Measurements from ENCODE around the gene FBXL17. TPM values are rescaled to one million over a fixed set of nuclear protein-coding genes. Genes with fewer than 3 reads are reported as not detected.
A peak's percentile ranks its signal among the peaks of the same experiment; 100 is the strongest.

The FBXL17 gene
- total and polyA plus RNA-seq, 2 of the 4 experiments (the other 2 are of a cell fraction) = 3.9 to 8.1 TPM

DNA sequence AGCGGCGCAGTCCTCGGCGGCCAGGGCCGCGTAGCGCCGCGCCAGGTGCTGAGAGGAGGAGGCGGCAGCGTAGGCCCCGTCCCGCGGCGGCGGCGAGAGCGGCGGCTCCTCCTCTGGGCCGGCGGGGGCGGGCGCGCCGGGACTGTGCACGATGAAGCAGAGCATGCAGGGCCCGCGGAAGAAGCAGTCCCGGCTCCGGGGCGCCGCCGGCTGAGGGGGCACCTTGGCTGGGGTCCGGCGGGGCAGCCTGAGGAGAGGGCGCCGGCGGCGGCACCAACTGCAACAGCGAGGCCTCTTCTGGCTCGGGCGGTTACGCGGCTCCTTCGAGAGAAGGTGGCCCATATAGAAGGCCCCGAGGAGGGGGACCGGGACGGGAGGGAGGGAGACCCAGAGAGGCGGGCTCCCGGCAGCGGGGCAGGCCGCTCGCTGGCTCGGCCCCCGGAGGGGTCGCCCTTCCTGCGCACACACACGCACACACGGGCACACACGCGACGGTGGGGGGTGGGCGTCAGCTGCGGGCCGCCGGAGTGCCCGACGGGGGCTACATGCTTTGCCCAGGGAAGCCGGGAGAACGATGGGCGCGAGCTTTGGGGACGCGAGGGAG is 446 bp downstream of the FBXL17 start:
- Histone ChIP-seq H3K18ac (ENCODE audit: low read depth, low read length) (peak overlapping the region; percentile 43; the same call in 1 of the 2 replicates), H3K79me1 (ENCODE audit: low read depth in 1 of 2, low read length in 2 of 2) (peaks cover 17 to 27% of the 10 kb centered on the region in 2 experiments), H2BK120ac (ENCODE audit: low read depth, low read length) (peak overlapping the region; percentile 41; the same call in 1 of the 2 replicates), H2BK5ac (ENCODE audit: low read depth, low read length, poor library complexity, severe bottlenecking) (peak overlapping the region; percentile 89), H3K14ac (replicated peaks; ENCODE audit: low read depth, low read length) (peak overlapping the region; percentile 72), H2BK20ac (ENCODE audit: low read depth, low read length) (no peak overlapping the region), H4K20me1 (ENCODE audit: insufficient read depth, low read length) (no peaks in the 10 kb centered on the region), H3K27ac (ENCODE audit: insufficient read depth, low read length) (peak overlapping the region; percentile 91), H3K9me3 (ENCODE audit: control insufficient read depth, insufficient read depth, low read length) (no peaks in the 10 kb centered on the region), H3K36me3 (ENCODE audit: control insufficient read depth, insufficient read depth, low read length) (no peaks in the 10 kb centered on the region), H3K9ac (ENCODE audit: low read depth, low read length) (peak overlapping the region; percentile 83), H3K27me3 (ENCODE audit: control insufficient read depth, insufficient read depth, low read length) (no peaks in the 10 kb centered on the region), H3K56ac (ENCODE audit: extremely low read depth, insufficient read depth, low read length) (peak overlapping the region; percentile 60; the same call in 1 of the 2 replicates), H3K9me1 (ENCODE audit: insufficient read depth, low read length) (no peaks in the 10 kb centered on the region; the same call in 1 of the 2 replicates), H3K4ac (ENCODE audit: low read depth, low read length) (peak overlapping the region; percentile 90), H4K5ac (ENCODE audit: low read depth, low read length) (peak overlapping the region; percentile 47), H4K8ac (ENCODE audit: low read depth in 2 of 2, low read length in 2 of 2) (peak overlapping the region; percentile 81 to 84; a peak in 2 of 4 replicates), H2BK15ac (ENCODE audit: low read depth, low read length) (no peak overlapping the region; the same call in 2 of the 3 replicates), H3K4me2 (ENCODE audit: low read depth, low read length) (peak overlapping the region; percentile 40), H2AFZ (replicated peaks; ENCODE audit: low read length, poor library complexity) (peak overlapping the region; percentile 96), H3K4me3 (ENCODE audit: insufficient read depth, low read depth, low read length) (peak overlapping the region; percentile 84), H2AK5ac (ENCODE audit: low read depth, low read length) (no peak overlapping the region), H3K4me1 (ENCODE audit: control insufficient read depth, insufficient read depth, low read length) (0 out of 2 replicates have a peak, but pooled peaks cover 1% of the 10 kb centered on the region), H3K23ac (ENCODE audit: low read depth, low read length) (0 out of 2 replicates have a peak overlapping the region, but pooled peaks have one; percentile 48), H2AK9ac (replicated peaks; ENCODE audit: low read depth, low read length, poor library complexity) (peak overlapping the region; percentile 77), H4K91ac (ENCODE audit: insufficient read depth, low read depth, low read length) (peak overlapping the region; percentile 39; the same call in 1 of the 2 replicates)
- WGBS, 2 experiments (ENCODE audit: extremely low coverage in 2 of 2, insufficient read length in 1 of 2) = 2% methylated on average over 32 of the region's 74 CpGs; no CpG with 5 or more reads in 1 of the 2 experiments
- POLR2A ChIA-PET (ENCODE audit: unreplicated experiment) = interaction anchor here (1.3 kb wide), 1 partner anchor 116 kb away, joined by 3 read pairs; no protein-coding TSS in a partner anchor
- no peak for TF ChIP-seq SMC3 (IDR thresholded peaks at IDR 0.05; ENCODE audit: low read depth, low read length)
- peak; percentile 2; the same call in 1 of the 2 replicates for TF ChIP-seq POLR2A (IDR thresholded peaks at IDR 0.05; ENCODE audit: low read depth, low read length)
- no peak for TF ChIP-seq ELK1 (IDR thresholded peaks at IDR 0.05; ENCODE audit: borderline replicate concordance, low read depth, low read length)
- TF ChIP-seq RAD21 (IDR thresholded peaks at IDR 0.05; ENCODE audit: low read length) = no peak
- TF ChIP-seq MAZ (IDR thresholded peaks at IDR 0.05; ENCODE audit: borderline replicate concordance, low read depth, low read length) = peak; percentile 65; the same call in 1 of the 2 replicates
- TF ChIP-seq, protein P1, sequence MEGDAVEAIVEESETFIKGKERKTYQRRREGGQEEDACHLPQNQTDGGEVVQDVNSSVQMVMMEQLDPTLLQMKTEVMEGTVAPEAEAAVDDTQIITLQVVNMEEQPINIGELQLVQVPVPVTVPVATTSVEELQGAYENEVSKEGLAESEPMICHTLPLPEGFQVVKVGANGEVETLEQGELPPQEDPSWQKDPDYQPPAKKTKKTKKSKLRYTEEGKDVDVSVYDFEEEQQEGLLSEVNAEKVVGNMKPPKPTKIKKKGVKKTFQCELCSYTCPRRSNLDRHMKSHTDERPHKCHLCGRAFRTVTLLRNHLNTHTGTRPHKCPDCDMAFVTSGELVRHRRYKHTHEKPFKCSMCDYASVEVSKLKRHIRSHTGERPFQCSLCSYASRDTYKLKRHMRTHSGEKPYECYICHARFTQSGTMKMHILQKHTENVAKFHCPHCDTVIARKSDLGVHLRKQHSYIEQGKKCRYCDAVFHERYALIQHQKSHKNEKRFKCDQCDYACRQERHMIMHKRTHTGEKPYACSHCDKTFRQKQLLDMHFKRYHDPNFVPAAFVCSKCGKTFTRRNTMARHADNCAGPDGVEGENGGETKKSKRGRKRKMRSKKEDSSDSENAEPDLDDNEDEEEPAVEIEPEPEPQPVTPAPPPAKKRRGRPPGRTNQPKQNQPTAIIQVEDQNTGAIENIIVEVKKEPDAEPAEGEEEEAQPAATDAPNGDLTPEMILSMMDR (conservative IDR thresholded peaks at IDR 0.05; ENCODE audit: low read depth, low read length) = no peak
- TF ChIP-seq MAFK (IDR thresholded peaks at IDR 0.05; ENCODE audit: low read depth, low read length) = no peak
- no peak for TF ChIP-seq RFX5 (IDR thresholded peaks at IDR 0.05; ENCODE audit: low read depth, low read length)
- TF ChIP-seq NFE2L2 (IDR thresholded peaks at IDR 0.05; ENCODE audit: low read depth, low read length) = no peak
- no peak for TF ChIP-seq RCOR1 (IDR thresholded peaks at IDR 0.05; ENCODE audit: insufficient replicate concordance, low read length)
- TF ChIP-seq MXI1 (IDR thresholded peaks at IDR 0.05; ENCODE audit: borderline replicate concordance, low read depth, low read length) = peak; percentile 31; the same call in 1 of the 2 replicates
- no peak for TF ChIP-seq CEBPB (IDR thresholded peaks at IDR 0.05; ENCODE audit: low read depth, low read length)
- intact Hi-C loops (cut with micrococcal nuclease) = no loop called here
- no TSS peak for BruUV-seq (replicated peaks)
- CTCF ChIA-PET = no interaction called here
- ATAC-seq (ENCODE audit: low read depth) (peak; percentile 73), DNase-seq (peak; percentile 63)
- dilution Hi-C loops (cut with HindIII; ENCODE audit: low sequenced_read_pairs, unreplicated experiment) = no loop called here
- in situ Hi-C loops (cut with MboI; ENCODE audit: low sequenced_read_pairs) = no loop called here

All from IMR-90 (cell line).